Activated CD4-positive, alpha-beta T cell treated with anti-CD3 and anti-CD28 coated beads for 24 hours (primary cell): ENCODE measurements around the gene CLTA.
"Not testable (repeated sequence)": the region's sequence is repeated elsewhere in the genome, so short reads cannot be mapped to it uniquely, and the experiment has no call there.

Experiments
- DNase-seq, 2 donors: peaks; one replicate each; pipeline ENCODE4 v3.0.0-alpha.2; 2020; ENCODE audit warnings: low read depth in 2 of 2

Gene CLTA

DNA sequence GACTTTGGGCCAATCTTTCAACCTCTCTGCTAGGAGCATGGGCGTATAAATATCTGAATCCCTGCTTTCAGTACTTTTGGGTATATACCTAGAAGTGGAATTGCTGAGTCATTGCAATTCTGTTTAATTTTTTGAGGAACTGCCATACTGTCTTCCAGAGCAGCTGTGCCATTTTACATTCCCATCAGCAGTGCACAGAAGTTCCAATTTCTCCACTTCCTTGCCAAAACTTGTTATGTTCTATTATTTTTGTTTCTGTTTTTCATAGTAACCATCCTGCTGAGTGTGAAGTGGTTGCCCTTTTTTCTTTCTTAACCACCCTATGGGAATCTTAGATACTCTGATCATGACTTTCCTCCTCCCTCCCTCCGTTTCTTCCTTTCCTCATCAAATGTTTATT, 32.6 kb upstream of the CLTA start:
- no peak for DNase-seq

DNA sequence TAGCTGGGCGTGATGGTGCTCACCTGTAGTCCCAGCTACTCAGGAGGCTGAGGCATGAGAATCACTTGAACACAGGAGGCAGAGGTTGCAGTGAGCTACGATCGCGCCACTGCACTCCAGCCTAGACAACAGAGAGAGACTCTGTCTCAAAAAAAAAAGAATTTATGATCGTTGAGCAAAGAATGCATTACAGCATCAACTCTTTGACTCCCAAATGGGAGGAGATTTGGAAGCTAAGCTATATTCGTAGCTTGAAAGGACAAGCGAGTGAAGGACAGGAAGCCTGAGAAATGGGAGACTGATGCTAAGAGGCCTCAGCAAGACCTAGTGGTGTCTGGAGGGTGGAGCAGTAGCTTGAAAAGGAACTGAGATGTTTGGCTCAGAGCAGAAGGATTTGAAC, 31.8 kb upstream of the CLTA start:
- no peak for DNase-seq

GRCh38 chr9:36159509-36159908, 31.2 kb upstream of the CLTA start:
- not testable (repeated sequence) for DNase-seq

DNA sequence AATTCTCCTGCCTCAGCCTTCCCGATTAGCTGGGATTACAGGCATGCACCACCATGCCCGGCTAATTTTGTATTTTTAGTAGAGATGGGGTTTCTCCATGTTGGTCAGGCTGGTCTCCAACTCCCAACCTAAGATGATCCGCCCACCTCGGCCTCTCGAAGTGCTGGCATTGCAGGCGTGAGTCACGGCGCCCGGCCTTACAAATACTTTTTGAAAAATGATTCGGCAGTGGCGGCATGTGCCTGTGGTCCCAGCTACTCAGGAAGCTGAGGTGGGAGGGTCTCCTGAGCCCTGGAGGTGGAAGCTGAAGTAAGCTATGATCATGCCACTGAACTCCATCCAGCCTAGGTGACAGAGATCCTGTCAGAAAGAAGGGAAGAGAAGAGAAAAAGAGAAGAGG, 30.6 kb upstream of the CLTA start:
- not testable (repeated sequence) for DNase-seq

GRCh38 chr9:36161187-36161586, 29.5 kb upstream of the CLTA start:
- DNase-seq, result no peak

DNA sequence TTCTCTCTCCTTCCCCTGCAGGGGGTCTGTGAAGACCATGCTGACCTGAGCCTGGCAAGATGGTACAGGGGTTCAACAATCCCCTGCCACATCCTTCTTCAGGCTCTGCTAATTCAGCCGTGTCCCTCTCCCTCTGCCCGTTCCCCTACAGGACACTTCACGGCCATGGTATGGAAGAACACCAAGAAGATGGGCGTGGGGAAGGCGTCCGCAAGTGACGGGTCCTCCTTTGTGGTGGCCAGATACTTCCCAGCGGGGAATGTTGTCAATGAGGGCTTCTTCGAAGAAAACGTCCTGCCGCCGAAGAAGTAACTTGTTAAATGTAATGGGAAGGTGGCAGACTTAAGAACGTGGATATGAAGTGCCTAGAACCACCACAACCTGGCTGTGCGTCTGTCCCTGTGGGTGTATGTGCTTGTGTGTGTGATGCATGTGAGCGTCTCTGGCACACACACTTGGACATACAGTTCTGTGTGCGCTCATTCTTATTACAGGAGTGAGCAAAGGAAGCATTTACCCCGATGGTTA, 28.4 kb upstream of the CLTA start:
- DNase-seq, result no peak

- no peak for DNase-seq
These were observed 27.5 kb upstream of the CLTA start for GRCh38 chr9:36163049-36163785.

DNA sequence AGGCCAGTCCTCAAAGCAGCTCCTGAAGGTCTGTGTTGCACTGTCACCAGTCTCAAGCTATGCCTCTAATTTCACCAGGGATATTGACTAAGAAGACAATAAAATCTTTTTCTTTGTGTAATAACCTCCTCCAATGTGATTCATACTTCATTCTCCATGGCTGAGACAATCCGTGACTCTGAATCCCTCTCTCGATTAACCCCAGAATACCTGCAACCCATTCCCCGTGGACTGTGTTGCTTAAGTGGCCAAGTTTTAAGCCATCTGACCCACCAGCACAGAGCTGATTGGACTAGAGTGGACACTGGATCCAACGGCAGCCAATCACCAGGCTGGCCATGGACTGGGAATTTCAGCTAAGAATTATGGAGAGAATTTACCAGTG, 26.9 kb upstream of the CLTA start:
- DNase-seq, result no peak

DNA sequence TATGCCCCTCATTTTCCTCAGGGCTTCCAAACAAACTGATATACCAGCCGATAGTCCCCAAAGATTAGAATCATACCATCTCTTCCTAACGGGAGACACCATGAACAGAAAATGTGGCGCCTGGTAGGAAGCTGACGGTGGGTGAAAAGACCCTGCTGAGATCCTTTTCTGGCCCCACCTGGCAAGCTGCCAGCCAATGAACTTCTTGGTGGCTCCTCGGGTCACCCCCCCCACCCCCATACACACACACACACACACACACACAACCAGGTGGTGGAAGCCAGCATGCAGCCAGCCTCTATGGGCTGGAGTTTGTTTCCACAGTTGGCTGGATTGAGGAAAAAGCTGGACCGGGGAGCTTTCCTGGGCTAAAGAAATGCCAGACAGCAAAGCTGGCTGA, 26.3 kb upstream of the CLTA start:
- DNase-seq, result no peak

GRCh38 chr9:36164989-36165388, 25.7 kb upstream of the CLTA start:
- no peak for DNase-seq

DNA sequence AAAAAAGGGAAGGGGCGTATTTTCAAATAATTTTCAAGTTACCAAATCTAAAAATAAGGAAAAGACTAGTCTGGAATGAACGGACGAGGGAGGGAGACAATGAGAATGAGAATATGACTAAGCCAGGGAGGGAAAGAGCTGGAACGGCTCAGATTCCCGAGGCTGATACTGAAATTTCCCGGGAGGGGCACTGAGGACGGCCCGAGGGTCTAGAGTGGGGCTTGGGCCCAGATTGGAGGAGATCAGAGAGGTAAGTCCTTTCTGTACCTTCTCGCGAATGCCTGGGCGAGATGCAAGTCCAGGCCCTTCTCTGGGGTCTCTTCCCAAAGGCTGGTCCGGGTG, 24.9 kb upstream of the CLTA start:
- no peak for DNase-seq

GRCh38 chr9:36166168-36166927, 24.4 kb upstream of the CLTA start:
- peak; percentile 70 to 75 for DNase-seq

- no peak for DNase-seq
These were observed 21.6 kb upstream of the CLTA start, which contains the start of gene CCIN for GRCh38 chr9:36169166-36169565. Gene CCIN (plus strand): TSS chr9:36169388. CDS start chr9:36169503, 115 bp downstream.

- DNase-seq, result no peak
These were observed 21.0 kb upstream of the CLTA start for GRCh38 chr9:36169708-36170107.

- no peak for DNase-seq
These were observed 20.2 kb upstream of the CLTA start for GRCh38 chr9:36170531-36170930.

DNA sequence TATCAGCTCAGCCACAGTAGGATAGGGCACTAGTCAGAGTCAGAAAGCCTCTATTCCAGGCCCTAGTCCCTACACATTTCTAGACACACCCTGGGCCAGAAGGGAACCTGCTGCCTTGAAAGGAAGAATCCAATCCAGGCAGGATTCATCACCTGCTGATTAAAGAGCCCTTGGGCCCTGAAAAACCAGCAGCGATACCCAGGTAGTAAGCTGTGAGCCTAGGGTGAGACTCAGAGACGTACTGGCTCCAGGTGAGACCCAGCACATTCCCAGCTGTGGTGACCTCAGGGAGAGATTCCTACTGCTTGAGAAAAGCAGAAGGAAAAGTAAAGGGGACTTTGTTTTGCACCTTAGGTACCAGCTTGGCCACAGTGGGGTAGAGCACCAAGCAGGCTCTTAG, 16.9 kb upstream of the CLTA start:
- DNase-seq, result no peak

DNA sequence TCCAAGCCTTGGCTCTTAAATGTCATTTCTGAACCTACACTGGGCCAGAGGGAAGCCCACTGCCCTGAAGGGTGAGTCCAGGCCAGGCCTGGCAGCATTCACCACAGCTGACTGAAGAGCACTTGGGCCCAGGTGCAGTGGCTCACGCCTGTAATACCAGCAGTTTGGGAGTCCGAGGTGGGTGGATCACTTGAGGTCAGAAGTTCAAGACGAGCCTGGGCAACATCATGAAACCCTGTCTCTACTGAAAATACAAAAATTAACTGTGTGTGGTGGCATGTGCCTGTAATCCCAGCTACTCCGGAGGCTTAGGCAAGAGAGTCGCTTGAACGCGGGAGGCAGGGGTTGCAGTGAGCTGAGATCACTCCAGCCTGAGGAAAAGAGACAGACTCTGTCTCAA, 16.4 kb upstream of the CLTA start:
- DNase-seq, result no peak

DNA sequence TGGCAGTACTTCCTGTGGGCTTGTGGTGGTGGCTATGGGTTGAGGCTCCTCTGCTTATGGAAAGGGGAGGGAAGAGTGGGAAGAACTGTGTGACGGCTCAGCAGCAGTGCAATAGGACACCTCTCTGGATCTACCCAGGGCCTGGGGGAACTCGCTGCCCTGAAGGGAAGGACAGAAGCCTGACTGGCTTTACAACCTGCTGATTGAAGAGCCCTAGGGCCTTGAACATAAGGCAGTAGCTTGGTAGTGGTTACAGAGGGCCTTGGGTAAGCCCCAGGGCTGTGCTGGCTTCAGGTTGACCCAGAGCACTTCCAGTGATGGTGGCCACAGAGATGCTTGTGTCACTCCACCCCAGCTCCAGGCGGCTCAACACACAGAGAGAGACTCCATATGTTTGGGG, 16.0 kb upstream of the CLTA start:
- DNase-seq, result no peak

DNA sequence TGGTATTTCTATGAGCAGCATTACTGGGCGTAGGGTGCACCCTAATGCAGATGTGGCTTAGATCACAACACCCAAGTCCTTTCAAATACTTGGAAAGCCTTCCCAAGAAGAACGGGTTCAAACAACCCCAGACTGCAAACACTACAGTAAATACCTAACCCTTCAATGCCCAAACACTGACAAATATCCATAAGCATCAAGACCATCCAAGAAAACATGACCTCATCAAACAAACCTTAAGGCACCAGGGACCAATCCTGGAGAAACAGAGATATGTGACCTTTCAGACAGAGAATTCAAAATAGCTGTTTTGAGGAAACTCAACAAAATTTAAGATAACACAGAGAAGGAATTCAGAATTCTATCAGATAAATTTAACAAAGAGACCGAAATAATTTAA, 15.5 kb upstream of the CLTA start:
- not testable (repeated sequence) for DNase-seq

GRCh38 chr9:36176496-36176895, 14.2 kb upstream of the CLTA start:
- DNase-seq, result not testable (repeated sequence)

- DNase-seq, result no peak
These were observed 13.2 kb upstream of the CLTA start for GRCh38 chr9:36177571-36177970.

DNA sequence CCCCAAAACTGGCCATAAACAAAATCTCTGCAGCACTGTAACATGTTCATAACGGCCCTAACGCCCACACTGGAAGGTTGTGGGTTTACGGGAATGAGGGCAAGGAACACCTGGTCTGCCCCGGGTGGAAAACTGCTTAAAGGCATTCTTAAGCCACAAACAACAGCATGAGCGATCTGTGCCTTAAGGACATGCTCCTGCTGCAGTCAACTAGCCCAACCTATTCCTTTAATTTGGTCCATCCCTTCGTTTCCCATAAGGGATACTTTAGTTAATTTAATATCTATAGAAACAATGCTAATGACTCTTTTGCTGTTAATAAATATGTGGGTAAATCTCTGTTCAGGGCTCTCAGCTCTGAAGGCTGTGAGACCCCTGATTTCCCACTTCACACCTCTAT, 10.5 kb upstream of the CLTA start:
- DNase-seq, result not testable (repeated sequence)

DNA sequence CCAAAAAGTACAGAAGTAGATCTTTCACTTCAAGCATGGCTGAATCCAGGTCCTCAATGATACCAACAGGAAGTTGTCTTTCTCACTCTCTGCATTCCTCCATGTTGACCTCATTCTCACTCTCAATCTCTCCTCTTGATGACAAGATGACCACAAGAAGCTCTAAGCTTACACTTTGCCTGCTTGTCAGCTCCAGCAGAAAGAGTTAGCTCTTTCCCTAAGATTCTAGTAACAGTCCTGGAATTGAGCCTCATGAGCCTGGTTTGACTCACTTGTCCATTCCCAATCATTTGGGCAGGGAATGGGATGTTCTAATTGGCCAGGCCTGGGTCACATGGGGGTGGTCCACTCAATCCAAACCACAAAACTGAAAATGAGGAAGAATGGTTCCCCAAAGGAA, 3.3 kb upstream of the CLTA start:
- no peak for DNase-seq
